ENCODE measurements around the gene SMIM5.
"Not testable (repeated sequence)": the region's sequence is repeated elsewhere in the genome, so short reads cannot be mapped to it uniquely, and the experiment has no call there.

Gene SMIM5

GRCh38 chr17:75625813-75626486 lies 7.3 kb upstream of the SMIM5 start:
- DNase-seq (ENCODE audit: low read depth) = no peak

- no peak for DNase-seq (ENCODE audit: low read depth)
These were observed 6.7 kb upstream of the SMIM5 start for GRCh38 chr17:75626496-75627038.

GRCh38 chr17:75627094-75627493 lies 6.1 kb upstream of the SMIM5 start:
- no peak for DNase-seq (ENCODE audit: low read depth)

- no peak for DNase-seq (ENCODE audit: low read depth)
These were observed 4.8 kb upstream of the SMIM5 start for GRCh38 chr17:75628425-75628824.

GRCh38 chr17:75629157-75629556 lies 4.1 kb upstream of the SMIM5 start:
- DNase-seq (ENCODE audit: low read depth) = no peak

GRCh38 chr17:75630071-75630917 lies 2.9 kb upstream of the SMIM5 start:
- DNase-seq (ENCODE audit: low read depth) = no peak

GRCh38 chr17:75631353-75631752 lies 1.9 kb upstream of the SMIM5 start:
- DNase-seq (ENCODE audit: low read depth) = no peak

GRCh38 chr17:75632428-75632827 lies 806 bp upstream of the SMIM5 start:
- no peak for DNase-seq (ENCODE audit: low read depth)

- no peak for DNase-seq (ENCODE audit: low read depth)
These were observed 497 bp downstream of the SMIM5 start for GRCh38 chr17:75633486-75634375.

GRCh38 chr17:75634376-75634740 lies 1.1 kb downstream of the SMIM5 start:
- DNase-seq (ENCODE audit: low read depth) = no peak

GRCh38 chr17:75634754-75635609 lies 1.7 kb downstream of the SMIM5 start:
- no peak for DNase-seq (ENCODE audit: low read depth)

GRCh38 chr17:75635610-75636202 lies 2.5 kb downstream of the SMIM5 start:
- DNase-seq (ENCODE audit: low read depth) = no peak

GRCh38 chr17:75636381-75637142 lies 3.3 kb downstream of the SMIM5 start:
- no peak for DNase-seq (ENCODE audit: low read depth)

- DNase-seq (ENCODE audit: low read depth) = no peak
These were observed 3.9 kb downstream of the SMIM5 start for GRCh38 chr17:75637143-75637538.

- DNase-seq (ENCODE audit: low read depth) = no peak
These were observed 4.3 kb downstream of the SMIM5 start for GRCh38 chr17:75637551-75637950.

- DNase-seq (ENCODE audit: low read depth) = not testable (repeated sequence)
These were observed 4.8 kb downstream of the SMIM5 start for GRCh38 chr17:75638039-75638438.

GRCh38 chr17:75638893-75639292 lies 5.7 kb downstream of the SMIM5 start:
- no peak for DNase-seq (ENCODE audit: low read depth)

- no peak for DNase-seq (ENCODE audit: low read depth)
These were observed 6.1 kb downstream of the SMIM5 start for GRCh38 chr17:75639327-75639726.

- DNase-seq (ENCODE audit: low read depth) = no peak
These were observed 6.7 kb downstream of the SMIM5 start for GRCh38 chr17:75639771-75640555.
